GM19467 (cell line): ENCODE measurements around the gene LTBP1.
"Not testable (repeated sequence)": the region's sequence is repeated elsewhere in the genome, so short reads cannot be mapped to it uniquely, and the experiment has no call there.

ENCODE experiments used
- ATAC-seq: cut with Tn5 transposase; IDR thresholded peaks from one replicate; pipeline ENCODE4 v1.9.1; 2021; ENCODE audit warnings: mild to moderate bottlenecking, moderate library complexity; ENCODE audit not compliant: unreplicated experiment

The LTBP1 gene

GRCh38 chr2:33216508-33217182 is 269.9 kb downstream of the LTBP1 start:
- no peak for ATAC-seq

GRCh38 chr2:33217406-33217805 is 270.7 kb downstream of the LTBP1 start:
- no peak for ATAC-seq

- no peak for ATAC-seq
These were observed 272.4 kb downstream of the LTBP1 start for GRCh38 chr2:33219114-33219513.

- ATAC-seq = no peak
These were observed 273.1 kb downstream of the LTBP1 start for GRCh38 chr2:33219850-33220275.

- no peak for ATAC-seq
These were observed 273.8 kb downstream of the LTBP1 start for GRCh38 chr2:33220533-33220932.

- no peak for ATAC-seq
These were observed 274.5 kb downstream of the LTBP1 start for GRCh38 chr2:33221046-33221784.

- no peak for ATAC-seq
These were observed 275.6 kb downstream of the LTBP1 start for GRCh38 chr2:33222309-33222708.

GRCh38 chr2:33223856-33224255 is 277.1 kb downstream of the LTBP1 start:
- ATAC-seq = no peak

- ATAC-seq = no peak
These were observed 278.6 kb downstream of the LTBP1 start for GRCh38 chr2:33225350-33225749.

GRCh38 chr2:33226546-33226945 is 279.8 kb downstream of the LTBP1 start:
- ATAC-seq = no peak

GRCh38 chr2:33229646-33230045 is 282.9 kb downstream of the LTBP1 start:
- no peak for ATAC-seq

GRCh38 chr2:33230195-33230594 is 283.4 kb downstream of the LTBP1 start:
- no peak for ATAC-seq

- no peak for ATAC-seq
These were observed 284.1 kb downstream of the LTBP1 start for GRCh38 chr2:33230842-33231241.

- not testable (repeated sequence) for ATAC-seq
These were observed 288.8 kb downstream of the LTBP1 start for GRCh38 chr2:33235559-33235958.

- no peak for ATAC-seq
These were observed 290.0 kb downstream of the LTBP1 start for GRCh38 chr2:33236482-33237385.

- no peak for ATAC-seq
These were observed 291.4 kb downstream of the LTBP1 start for GRCh38 chr2:33238111-33238510.

- no peak for ATAC-seq
These were observed 293.4 kb downstream of the LTBP1 start for GRCh38 chr2:33240178-33240577.

- ATAC-seq = no peak
These were observed 294.3 kb downstream of the LTBP1 start for GRCh38 chr2:33241072-33241471.

GRCh38 chr2:33241581-33241980 is 294.8 kb downstream of the LTBP1 start:
- ATAC-seq = no peak

- no peak for ATAC-seq
These were observed 296.1 kb downstream of the LTBP1 start for GRCh38 chr2:33242845-33243244.

GRCh38 chr2:33246432-33246831 is 299.7 kb downstream of the LTBP1 start:
- no peak for ATAC-seq
